OCI-LY7 (cell line): Measurements from ENCODE around the gene PPM1L. TPM values are rescaled to one million over a fixed set of nuclear protein-coding genes. Genes with fewer than 3 reads are reported as not detected.

ENCODE experiments used
- BruUV-seq: library from RNA; stranded (reverse); fragments of 400-500 nt; replicated peaks from 2 replicates; lab custom pipeline; 2021; lab: Mats Ljungman, UMichigan
- CTCF ChIA-PET: fragments of 300-600 bp; sonication (Branson Sonifier 250); formaldehyde crosslinking; loops from one replicate; lab custom pipeline; 2022; ENCODE audit warnings: antibody characterized with exemption; ENCODE audit not compliant: unreplicated experiment; lab: Charles Lee
- POLR2A ChIA-PET: fragments of 300-600 bp; sonication (Branson Sonifier 250); formaldehyde crosslinking; loops from one replicate; lab custom pipeline; 2022; ENCODE audit warnings: antibody characterized with exemption; lab: Charles Lee
- DNase-seq: peaks from one replicate; pipeline ENCODE4 v3.0.0-alpha.2; 2015; ENCODE audit warnings: low spot score
- H2AFZ ChIP-seq: fragments of 200-600 bp; sonication (generic), shearing (Covaris generic); 2 replicates; pipeline ENCODE4 v1.6.1; 2014; ENCODE audit warnings: mild to moderate bottlenecking, antibody characterized with exemption, low read length, moderate library complexity
- H3K27ac ChIP-seq: fragments of 200-600 bp; sonication (generic); 2 replicates; pipeline ENCODE4 v1.5.1; 2014; ENCODE audit warnings: mixed run types, low read depth, mild to moderate bottlenecking, moderate library complexity, low read length, inconsistent platforms; ENCODE audit not compliant: poor library complexity, severe bottlenecking
- H3K36me3 ChIP-seq: fragments of 200-600 bp; sonication (generic); 2 replicates; pipeline ENCODE4 v1.6.1; 2014; ENCODE audit warnings: mild to moderate bottlenecking, antibody characterized with exemption, low read length, moderate library complexity, mixed read lengths; ENCODE audit not compliant: insufficient read depth
- H3K4me1 ChIP-seq: fragments of 200-600 bp; sonication (generic); 2 replicates; pipeline ENCODE4 v1.5.1; 2014; ENCODE audit warnings: mild to moderate bottlenecking, low read length; ENCODE audit not compliant: insufficient read depth, poor library complexity, severe bottlenecking
- H3K4me2 ChIP-seq: fragments of 200-600 bp; sonication (generic); 2 replicates; pipeline ENCODE4 v1.6.1; 2014; ENCODE audit warnings: mild to moderate bottlenecking, low read length
- H3K4me3 ChIP-seq: fragments of 200-600 bp; sonication (generic); 2 replicates; pipeline ENCODE4 v1.5.1; 2014; ENCODE audit warnings: mild to moderate bottlenecking, low read depth, low read length; ENCODE audit not compliant: poor library complexity, severe bottlenecking
- H3K79me2 ChIP-seq: fragments of 200-600 bp; sonication (generic); 2 replicates; pipeline ENCODE4 v1.6.1; 2016; ENCODE audit warnings: low read depth, mild to moderate bottlenecking, low read length, moderate library complexity, mixed read lengths; ENCODE audit not compliant: insufficient read depth
- H3K9me2 ChIP-seq: fragments of 200-600 bp; sonication (generic); 2 replicates; pipeline ENCODE4 v1.6.1; 2016; ENCODE audit warnings: mild to moderate bottlenecking, low read length, mixed read lengths; ENCODE audit not compliant: insufficient read depth
- H3K9me3 ChIP-seq: fragments of 200-600 bp; sonication (generic); 2 replicates; pipeline ENCODE4 v1.6.1; 2014; ENCODE audit warnings: mild to moderate bottlenecking, mixed run types, low read length, mixed read lengths
- H4K20me1 ChIP-seq: fragments of 200-600 bp; sonication (generic); 2 replicates; pipeline ENCODE4 v1.6.1; 2014; ENCODE audit warnings: mild to moderate bottlenecking, antibody characterized with exemption, low read length, moderate library complexity, mixed read lengths; ENCODE audit not compliant: insufficient read depth
- CTCF ChIP-seq: fragments of 200-600 bp; sonication (generic); conservative IDR thresholded peaks from 2 replicates; pipeline ENCODE4 v1.5.1; 2014; ENCODE audit warnings: mild to moderate bottlenecking, antibody characterized with exemption, low read length, moderate library complexity, mixed read lengths
- EZH2phosphoT487 ChIP-seq: fragments of 200-600 bp; sonication (generic); IDR thresholded peaks from 2 replicates; pipeline ENCODE4 v1.6.1; 2018; ENCODE audit warnings: low read depth, borderline replicate concordance, mild to moderate bottlenecking, mixed run types, antibody characterized with exemption, low read length, moderate library complexity, mixed read lengths
- intact Hi-C: fragments of 100-400 bp; cut with micrococcal nuclease; formaldehyde crosslinking; loops from one replicate; pipeline ENCODE4 v1.10.0; 2022; ENCODE audit not compliant: unreplicated experiment
- total RNA-seq, 2 experiments: library from RNA; depleted of rRNA in 1 of 2; stranded (reverse); fragments of >200 nt in 1 of 2; shearing (Covaris generic) in 1 of 2; gene quantifications; 2 replicates each; pipeline ENCODE4 v1.2.3, GENCODE V29; 2014 to 2022

The PPM1L gene
- total RNA-seq, 2 experiments from 2014 or later, result 10.3 to 14.7 TPM

DNA sequence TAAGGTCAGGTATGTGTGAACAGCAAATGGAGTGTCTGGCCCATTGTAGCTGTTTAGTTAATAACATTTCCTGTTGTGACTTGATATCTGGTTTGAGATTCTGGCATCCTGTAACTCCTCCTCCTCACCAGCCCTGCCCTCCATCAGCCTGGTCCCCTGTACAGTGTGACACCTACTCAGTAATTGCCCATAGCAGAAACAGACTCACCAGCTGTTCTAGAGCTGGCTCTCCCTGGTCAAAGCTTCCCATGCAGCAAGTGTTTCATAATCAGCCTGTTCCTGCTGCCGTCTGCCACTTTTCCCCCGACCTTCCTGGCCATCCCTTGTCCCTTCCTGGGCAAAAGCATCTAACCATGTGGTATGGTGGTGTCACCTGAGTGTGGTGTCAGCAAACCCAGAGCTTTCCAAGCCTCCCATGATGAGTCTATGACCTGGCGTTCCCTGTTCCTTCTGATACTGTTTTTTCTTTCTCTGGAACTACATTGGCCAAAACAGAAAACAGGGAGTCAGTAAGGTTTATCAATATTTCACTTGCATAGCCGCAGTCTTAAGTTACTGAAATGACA, 293.7 kb downstream of the PPM1L start:
- Histone ChIP-seq H3K4me3 (no peak overlapping the region), H3K9me2 (no peaks in the 10 kb centered on the region), H3K79me2 (no peaks in the 10 kb centered on the region), H2AFZ (no peak overlapping the region), H3K36me3 (no peaks in the 10 kb centered on the region), H3K27ac (no peak overlapping the region), H3K4me1 (peaks cover 20% of the 10 kb centered on the region), H3K4me2 (no peak overlapping the region), H4K20me1 (no peaks in the 10 kb centered on the region), H3K9me3 (no peaks in the 10 kb centered on the region)
- POLR2A ChIA-PET, result interaction anchor here (1.0 to 1.8 kb wide), 4 partner anchors 14 to 20 kb away, joined by 3 to 8 read pairs (median 4); no protein-coding TSS in a partner anchor
- BruUV-seq, result no TSS peak
- no peak for DNase-seq
- intact Hi-C loops, result no loop called here
- no peak for TF ChIP-seq CTCF
- TF ChIP-seq EZH2phosphoT487, result no peak
- CTCF ChIA-PET, result no interaction called here

DNA sequence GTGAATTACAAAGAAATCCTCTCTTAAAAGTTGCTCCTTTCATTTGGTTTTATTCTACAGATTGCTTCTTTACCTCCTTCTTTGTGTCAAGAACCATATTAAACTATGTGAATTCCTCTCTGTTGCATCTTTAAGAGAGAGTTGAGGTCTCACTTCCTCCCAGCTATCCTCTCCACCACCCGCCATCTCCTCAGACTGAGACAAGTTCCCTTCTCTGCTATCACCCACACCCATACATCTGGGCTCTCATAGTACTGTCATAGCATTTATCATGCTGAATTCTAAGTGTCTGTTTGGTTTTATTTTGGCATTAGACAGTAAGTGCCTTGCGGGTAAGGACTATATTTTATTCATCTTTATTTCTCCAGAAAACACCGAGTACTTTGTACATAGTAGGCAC, 294.9 kb downstream of the PPM1L start:
- POLR2A ChIA-PET, result interaction anchor here (0.6 to 1.8 kb wide), 7 partner anchors 9 to 30 kb away, joined by 3 to 8 read pairs (median 4); no protein-coding TSS in a partner anchor
- peaks cover 20% of the 10 kb centered on the region for H3K4me1 ChIP-seq
- no peaks in the 10 kb centered on the region for H3K9me2 ChIP-seq
- no peak for TF ChIP-seq CTCF
- TF ChIP-seq EZH2phosphoT487, result no peak
- intact Hi-C loops, result no loop called here
- DNase-seq, result no peak
- H3K36me3 ChIP-seq, result no peaks in the 10 kb centered on the region
- no peak overlapping the region for H3K4me2 ChIP-seq
- H4K20me1 ChIP-seq, result no peaks in the 10 kb centered on the region
- no peak overlapping the region for H3K27ac ChIP-seq
- BruUV-seq, result no TSS peak
- H3K79me2 ChIP-seq, result no peaks in the 10 kb centered on the region
- CTCF ChIA-PET, result no interaction called here
- H3K9me3 ChIP-seq, result no peaks in the 10 kb centered on the region
- no peak overlapping the region; the same call in 1 of the 2 replicates for H2AFZ ChIP-seq
- H3K4me3 ChIP-seq, result no peak overlapping the region

DNA sequence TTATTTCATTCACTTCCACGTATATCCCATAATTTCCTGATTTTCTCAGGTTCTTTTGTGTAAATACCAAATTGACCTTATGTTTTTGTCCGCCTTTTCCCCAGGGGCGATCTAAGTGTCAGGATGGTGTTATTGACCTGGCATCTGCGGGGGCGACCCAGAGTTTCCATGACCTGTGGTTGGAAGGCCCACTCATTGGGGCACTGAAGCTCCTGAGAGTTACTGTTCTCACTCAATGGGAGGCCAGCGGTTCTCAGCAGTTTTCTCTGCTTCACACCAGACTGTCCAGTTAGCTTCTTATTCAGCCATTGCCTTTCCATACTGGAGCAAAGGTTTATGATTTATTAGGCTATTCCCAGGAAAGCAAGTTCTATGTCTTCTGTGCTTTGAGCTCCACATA, 295.8 kb downstream of the PPM1L start:
- no peaks in the 10 kb centered on the region for H3K9me2 ChIP-seq
- H3K4me2 ChIP-seq, result no peak overlapping the region
- intact Hi-C loops, result no loop called here
- CTCF ChIA-PET, result no interaction called here
- no peaks in the 10 kb centered on the region for H3K79me2 ChIP-seq
- H2AFZ ChIP-seq, result no peak overlapping the region
- DNase-seq, result no peak
- POLR2A ChIA-PET, result interaction anchor here (1.0 to 1.2 kb wide), 2 partner anchors 10 kb away, joined by 4 read pairs; no protein-coding TSS in a partner anchor
- no peaks in the 10 kb centered on the region for H3K9me3 ChIP-seq
- no peak for TF ChIP-seq EZH2phosphoT487
- no peak for TF ChIP-seq CTCF
- H3K4me3 ChIP-seq, result no peak overlapping the region
- no peaks in the 10 kb centered on the region for H3K36me3 ChIP-seq
- H4K20me1 ChIP-seq, result no peaks in the 10 kb centered on the region
- H3K27ac ChIP-seq, result no peak overlapping the region
- BruUV-seq, result no TSS peak
- H3K4me1 ChIP-seq, result peaks cover 20% of the 10 kb centered on the region
